HG02798 (cell line): ENCODE data around the gene LPCAT1.
A peak's percentile ranks its signal among the peaks of the same experiment; 100 is the strongest.

Experiments
- ATAC-seq: cut with Tn5 transposase; IDR thresholded peaks from one replicate; pipeline ENCODE4 v1.9.1; 2021; ENCODE audit warnings: mild to moderate bottlenecking; ENCODE audit not compliant: unreplicated experiment, poor library complexity

LPCAT1 gene

DNA sequence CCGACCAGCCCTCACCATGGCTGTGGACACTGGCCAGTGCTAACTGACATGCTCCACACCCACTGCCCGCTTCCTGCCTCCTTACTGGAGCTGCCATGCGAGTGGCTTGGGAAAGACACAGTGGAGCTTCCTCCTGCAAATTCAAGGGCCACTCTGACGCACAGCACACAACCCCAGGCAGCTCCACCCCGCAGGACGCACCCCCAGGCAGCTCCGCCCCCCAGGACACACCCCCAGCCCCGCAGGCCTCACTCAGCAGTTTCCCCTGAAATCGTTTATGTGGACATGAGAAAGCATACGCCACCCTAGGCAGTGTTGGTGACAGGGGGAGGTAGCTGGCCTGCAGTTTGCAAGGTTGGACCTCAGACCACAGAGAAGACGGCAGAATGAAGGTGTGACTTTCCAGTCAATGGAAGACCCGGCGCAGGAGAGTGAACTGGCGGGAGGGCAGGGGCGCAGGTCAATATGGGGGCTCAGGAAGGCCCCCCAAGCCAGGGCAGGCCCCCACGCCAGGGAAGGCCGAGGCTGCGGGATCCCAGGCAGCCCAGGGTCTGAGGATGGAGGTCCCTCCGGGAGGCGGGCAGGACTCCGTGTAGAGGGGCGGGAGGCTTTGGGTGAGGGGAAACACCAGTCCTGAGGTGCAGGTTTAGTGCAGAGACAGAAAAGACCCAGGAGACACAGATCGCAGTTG is 21.6 kb downstream of the LPCAT1 start:
- ATAC-seq: peak; percentile 9

- no peak for ATAC-seq
These were observed 22.3 kb downstream of the LPCAT1 start for GRCh38 chr5:1501372-1502045.

- no peak for ATAC-seq
These were observed 23.2 kb downstream of the LPCAT1 start for GRCh38 chr5:1500411-1501091.

DNA sequence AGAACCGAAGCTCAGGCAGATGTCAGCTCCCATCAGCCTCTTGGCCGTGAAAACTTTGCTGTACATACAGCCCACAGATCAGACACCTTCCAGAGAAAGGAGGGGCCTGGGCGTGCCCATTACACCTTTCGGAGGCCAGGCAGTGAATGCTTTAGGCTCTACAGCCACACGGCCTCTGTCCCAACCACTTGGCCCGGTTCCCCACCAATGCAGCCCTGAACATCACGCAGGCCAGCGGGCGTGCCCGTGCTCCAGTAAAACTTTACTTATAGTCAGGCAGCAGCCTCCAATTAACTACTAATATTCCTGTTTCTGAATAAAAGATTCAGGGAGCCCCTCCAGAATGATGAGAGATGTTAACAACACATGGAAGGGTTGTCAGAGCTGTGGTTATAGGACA is 23.9 kb downstream of the LPCAT1 start:
- no peak for ATAC-seq

DNA sequence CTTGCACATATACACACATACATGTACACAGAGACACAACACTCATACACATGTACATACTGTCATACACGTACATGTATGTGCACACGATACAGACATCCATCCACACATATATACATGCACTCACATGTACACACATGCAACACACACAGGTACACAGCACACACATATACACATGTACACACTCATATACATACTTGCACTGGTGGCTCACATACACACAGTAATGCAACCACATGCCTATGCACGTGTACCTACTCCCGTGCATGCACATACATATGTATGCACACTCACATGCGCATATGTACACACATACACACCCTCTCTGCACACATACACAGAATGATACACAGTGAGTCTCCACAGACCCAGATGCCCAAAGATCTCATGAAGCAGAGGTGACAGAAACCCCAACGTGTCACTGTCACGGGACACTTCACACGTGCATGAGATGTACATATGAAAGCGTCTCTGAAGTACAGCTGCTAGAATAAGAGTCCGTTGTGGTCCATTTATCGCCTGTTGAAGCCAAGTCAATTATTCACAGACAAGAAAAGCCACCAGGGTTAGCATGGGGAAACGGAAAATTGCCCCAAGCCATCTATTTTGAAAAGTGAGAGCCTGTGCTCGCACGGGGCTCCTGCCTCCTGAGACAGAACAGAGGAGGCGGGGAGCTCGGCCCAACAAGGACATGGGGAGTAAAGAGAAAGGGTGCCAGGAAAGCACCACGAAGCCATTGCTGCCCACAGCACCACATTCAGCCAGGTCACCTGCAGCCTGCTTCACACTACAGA is 24.9 kb downstream of the LPCAT1 start:
- ATAC-seq: peak; percentile 34

DNA sequence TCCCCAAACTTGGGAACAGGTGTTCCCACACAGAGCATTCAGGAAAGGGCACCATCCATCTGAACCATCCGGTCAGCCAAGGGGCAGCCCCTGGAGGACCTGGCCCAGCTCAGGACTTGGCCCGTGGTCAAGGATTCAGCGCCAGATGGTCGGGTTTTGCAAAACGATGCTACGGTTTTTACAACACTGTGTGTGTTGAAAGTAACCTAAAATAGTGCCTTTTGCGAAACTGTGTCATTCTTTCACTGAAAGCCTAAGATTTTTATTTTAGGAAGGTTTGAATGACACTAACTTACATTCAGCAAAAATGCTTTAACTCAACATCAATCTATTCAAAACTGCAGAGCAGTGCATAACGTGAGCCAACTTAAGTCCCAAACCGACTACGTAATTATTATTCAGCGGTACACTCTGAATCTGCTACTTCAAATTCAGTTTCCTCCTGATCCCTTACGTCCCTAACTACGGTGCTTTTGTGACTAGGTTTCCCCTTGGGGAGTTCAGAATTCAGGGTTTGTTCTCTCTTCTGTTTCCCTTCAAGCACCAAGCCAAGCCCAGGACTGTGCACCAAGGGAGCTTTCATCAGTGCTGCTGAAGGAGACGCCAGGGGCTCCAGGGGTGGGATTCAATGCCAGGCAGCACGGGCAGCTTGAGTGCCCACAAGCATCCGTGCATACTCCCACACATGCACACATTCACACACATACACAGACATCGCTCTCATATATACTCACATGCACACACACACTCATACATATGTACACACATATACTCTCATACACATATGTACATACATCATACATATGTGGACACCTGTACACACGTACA is 25.8 kb downstream of the LPCAT1 start:
- peak; percentile 29 for ATAC-seq

- peak; percentile 39 for ATAC-seq
These were observed 26.4 kb downstream of the LPCAT1 start for GRCh38 chr5:1497242-1497777.

GRCh38 chr5:1495525-1495897 is 28.2 kb downstream of the LPCAT1 start:
- no peak for ATAC-seq

- ATAC-seq: peak; percentile 36
These were observed 28.8 kb downstream of the LPCAT1 start for GRCh38 chr5:1494780-1495524.

GRCh38 chr5:1493941-1494340 is 29.8 kb downstream of the LPCAT1 start:
- no peak for ATAC-seq

GRCh38 chr5:1493413-1493812 is 30.3 kb downstream of the LPCAT1 start:
- no peak for ATAC-seq

- ATAC-seq: no peak
These were observed 31.0 kb downstream of the LPCAT1 start for GRCh38 chr5:1492757-1493156.

DNA sequence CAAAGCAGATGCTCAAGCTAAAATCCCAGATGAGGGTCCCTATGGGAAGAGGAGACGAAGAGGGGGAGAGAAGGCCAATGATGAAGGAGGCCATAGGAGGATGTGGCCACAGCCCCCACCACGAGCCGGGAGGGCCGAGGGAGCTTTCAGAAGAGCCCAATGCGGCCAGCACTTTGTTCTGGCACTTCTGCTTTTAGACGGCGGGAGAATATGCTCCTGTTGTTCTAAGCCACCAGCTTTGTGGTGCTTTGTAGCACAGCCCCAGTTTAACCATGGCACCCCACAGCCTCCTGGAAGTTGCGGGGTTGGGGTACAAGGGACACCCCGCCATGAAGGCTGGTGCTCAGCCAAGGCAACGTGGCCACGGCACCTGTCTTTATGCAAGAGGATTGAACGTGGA is 33.4 kb downstream of the LPCAT1 start:
- no peak for ATAC-seq

DNA sequence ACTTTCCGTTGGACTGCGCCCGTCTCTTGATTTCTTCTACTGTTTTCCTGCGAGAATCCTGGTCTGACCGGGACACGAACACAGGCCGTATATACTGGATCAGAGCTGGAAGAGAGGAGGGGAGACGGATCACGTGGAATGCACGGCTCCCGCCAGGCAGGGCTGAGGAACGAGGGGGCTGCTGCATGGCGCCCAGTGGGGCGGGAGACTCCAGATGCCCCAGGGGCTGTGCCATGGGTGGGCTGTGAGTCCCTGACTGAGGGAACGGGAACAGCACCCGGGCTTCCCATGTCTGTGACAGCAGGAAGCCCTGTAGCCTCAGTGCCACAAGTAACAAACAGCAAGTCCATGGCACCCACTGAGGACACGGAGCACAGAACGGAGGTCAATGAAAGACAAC is 34.0 kb downstream of the LPCAT1 start:
- ATAC-seq: no peak

GRCh38 chr5:1488882-1489680 is 34.7 kb downstream of the LPCAT1 start:
- peak; percentile 43 for ATAC-seq

DNA sequence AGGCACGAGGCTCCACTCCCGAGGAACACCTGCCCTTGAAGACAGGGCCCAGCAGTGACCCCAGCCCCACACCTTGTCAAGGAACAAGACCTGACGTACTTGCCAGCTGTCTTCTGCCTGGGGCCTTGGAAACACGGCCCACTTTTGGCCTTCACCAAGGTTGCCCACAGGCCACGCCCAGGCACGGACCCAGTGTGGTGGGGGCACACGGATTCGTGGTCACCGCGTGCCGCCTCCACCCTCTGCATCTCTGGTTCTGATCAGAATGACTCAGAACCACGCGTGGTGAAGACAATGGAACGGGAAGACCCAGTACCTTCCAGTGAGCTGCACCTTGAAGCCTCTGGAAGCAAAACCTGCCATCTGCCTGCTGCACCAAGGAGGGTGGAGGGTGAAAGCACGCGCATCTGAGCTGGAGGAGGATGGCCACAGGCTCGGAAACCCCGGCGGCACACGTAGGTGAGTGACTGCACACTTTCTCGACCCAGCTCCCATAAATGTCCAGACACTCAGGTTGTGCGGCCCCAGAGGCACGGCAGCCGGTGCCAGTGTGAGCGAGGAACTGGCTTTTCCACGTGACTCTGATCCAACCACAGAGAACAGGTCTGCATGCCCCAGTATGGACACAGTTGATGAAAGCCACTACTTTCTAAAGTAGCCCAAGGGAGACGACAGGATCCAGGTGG is 36.5 kb downstream of the LPCAT1 start:
- no peak for ATAC-seq

DNA sequence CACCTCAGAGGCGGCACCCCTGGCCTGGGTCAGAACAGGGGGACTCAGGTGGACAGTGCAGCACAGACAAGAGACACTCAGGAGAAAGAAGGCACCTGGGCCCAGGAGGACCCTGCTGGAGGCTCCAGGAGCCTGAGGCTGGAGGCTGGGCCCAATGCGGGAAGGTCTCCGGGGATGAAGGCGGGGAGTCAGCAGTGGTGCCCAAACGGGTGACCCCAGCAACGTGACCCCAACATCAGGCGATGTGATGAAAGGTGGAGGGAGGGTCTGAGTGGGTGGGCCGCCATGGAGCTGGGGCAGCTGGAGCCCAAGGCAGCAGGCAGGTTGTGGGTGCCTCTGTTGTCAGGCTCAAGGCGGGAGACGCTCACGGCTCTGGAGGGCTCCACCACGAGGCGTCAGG is 37.5 kb downstream of the LPCAT1 start:
- ATAC-seq: no peak
